Measurements from ENCODE around the gene ADORA1.

The ADORA1 gene

DNA sequence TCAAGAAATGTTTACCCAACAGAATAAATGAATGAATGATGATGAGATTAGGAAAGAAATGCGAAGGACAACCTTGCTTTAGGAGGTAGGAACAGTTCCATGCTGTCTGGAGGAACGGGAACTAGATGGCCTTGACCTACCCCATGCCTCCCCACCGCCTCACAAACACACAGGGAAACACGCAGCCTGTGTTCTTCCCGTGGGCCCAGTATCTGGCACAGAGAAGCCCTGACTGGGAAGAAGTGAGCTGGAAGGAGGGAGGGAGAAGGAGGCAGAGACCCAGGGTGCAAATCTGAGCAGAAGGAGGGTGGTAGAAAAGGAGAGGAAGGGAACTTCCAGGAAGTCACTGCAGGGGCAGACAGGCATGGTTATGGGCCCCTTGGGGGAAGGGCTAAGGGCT, 3.5 kb upstream of the ADORA1 start:
- no peak for DNase-seq

DNA sequence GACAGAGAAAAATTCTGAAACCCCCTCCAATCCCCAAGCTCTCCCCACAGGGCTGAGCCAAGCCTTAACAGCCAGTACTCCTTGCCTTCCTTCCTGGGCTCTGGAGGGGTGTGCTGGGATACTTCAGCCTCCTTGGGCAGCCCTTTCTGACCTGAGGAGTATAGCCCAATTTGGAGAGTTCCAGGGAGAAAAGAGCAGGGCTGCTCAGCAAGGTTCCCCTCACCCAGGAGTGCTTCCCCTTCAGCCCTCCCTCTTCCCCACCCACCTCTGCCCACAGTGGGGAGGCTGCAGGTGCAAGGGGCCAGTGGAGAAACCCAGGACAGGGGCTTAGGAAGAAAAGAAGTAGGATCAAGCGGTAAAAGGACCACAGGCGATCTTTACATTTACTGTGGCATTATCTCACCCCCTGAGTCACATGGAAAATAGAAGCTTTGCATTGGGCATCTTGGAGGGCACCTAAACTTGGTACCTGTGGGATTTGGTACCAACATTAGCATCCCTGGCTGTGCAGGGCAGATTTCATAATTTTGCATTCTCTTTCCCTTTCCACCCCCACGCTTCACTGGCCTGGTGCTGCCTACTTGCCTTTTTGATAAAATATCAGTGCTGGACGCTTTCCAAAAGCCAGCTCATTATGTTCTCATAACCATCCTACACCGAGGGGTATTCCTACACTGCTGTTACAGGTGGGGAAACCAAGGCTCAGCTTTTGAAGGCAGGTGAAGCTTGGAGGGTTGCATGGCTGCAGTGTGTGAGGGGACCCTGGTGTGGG, 2.8 kb upstream of the ADORA1 start:
- no peak for DNase-seq

DNA sequence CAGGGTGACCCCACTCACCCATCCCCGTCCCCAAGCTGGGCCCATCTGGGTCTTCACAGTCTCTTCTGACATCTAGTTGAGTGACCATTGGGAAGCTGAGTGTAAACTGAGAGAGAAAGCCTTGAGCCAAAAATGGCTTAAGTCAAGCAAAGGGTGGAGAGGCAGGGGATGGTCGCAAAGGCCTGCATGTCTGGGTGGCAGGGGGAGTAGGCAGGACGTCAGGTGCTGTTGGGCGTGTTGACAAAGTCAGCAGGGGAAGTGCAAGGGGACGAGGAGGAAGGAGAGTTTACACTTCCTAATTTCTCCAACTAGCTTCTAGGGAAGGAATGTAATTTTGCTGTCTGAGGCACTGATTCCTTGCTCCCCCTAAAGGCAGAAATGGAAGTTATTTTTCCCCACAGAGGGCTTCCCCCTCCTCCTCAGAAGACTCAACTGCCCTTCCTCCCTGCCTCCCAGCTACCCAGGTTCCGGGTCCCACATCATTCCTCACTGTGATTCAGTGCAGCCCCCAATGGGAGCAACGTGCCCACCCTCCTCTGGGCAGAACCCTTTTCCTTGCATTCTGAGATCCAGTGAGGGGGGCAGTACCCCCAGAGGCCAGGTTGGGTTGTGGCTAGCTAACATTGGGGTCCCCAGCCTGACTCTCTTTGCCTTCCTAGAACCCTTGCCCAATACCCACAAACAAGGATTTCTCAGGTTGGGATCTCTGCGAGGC, 1.2 kb upstream of the ADORA1 start:
- no peak for DNase-seq

DNA sequence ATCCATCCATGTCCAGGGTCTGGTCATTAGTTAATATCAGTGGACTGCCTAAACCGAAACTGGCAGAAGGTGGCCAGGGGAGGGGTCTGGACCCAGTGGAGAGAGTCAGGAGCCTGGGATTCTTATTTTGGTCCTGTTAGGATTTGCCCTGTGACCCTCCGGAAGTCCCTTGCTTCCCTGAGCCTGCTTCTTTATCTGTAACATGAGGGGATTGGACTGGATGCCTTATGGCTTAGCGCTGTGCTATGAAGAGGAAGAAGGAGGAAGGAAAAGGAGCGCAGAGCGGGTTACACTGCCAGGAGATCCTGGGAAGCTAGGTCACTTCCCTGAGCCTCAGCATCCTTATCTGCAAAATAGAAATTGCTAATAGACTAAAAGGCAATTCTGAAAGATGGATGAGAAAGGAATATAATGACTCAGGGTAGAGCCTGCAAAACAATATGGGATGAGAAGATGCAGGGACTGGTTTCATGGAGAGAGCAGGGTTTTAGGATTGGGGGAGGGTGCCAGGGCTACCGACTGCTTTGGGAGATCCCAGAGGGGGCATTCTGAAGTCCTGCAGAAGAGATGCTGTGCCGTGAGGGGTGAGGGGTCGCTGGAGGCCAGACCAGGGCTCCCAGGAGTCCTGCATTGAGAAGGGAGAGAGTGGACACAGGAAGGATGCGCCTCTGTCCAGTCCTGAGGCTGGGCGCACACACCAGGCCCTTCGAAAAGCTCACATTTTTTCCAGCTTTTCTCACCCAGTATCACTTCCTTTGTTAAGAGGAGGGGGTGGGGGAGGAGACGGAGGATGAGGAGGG, 460 bp upstream of the ADORA1 start:
- no peak for DNase-seq

- no peak for DNase-seq
These were observed 847 bp downstream of the ADORA1 start for GRCh38 chr1:203128431-203128715.

DNA sequence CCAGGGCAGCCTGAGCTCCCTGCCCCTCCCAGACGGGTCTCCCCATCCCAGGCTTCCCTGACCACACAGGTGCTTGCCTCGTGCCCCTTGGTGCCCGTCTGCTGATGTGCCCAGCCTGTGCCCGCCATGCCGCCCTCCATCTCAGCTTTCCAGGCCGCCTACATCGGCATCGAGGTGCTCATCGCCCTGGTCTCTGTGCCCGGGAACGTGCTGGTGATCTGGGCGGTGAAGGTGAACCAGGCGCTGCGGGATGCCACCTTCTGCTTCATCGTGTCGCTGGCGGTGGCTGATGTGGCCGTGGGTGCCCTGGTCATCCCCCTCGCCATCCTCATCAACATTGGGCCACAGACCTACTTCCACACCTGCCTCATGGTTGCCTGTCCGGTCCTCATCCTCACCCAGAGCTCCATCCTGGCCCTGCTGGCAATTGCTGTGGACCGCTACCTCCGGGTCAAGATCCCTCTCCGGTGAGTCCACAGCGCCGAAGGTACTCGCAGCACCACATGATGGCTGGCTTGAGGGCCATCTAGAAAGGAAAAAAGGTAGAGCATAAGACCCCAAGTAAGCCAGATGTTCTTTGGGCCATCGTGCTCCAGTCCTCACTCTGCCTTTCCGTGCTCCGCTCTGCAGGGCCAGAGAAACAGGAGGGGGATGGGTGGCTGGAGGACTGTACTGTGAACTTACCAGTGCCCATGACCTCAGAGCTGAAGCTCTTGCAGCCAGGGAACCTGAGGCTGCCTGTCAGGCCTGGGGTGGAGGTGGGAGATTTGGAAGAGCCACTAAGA, 1.4 kb downstream of the ADORA1 start:
- DNase-seq, result no peak

- DNase-seq, result no peak
These were observed 2.1 kb downstream of the ADORA1 start for GRCh38 chr1:203129501-203130231.

GRCh38 chr1:203130358-203130985, 2.9 kb downstream of the ADORA1 start:
- DNase-seq, result no peak

GRCh38 chr1:203131548-203132200, 4.1 kb downstream of the ADORA1 start:
- peak; percentile 45 for DNase-seq

DNA sequence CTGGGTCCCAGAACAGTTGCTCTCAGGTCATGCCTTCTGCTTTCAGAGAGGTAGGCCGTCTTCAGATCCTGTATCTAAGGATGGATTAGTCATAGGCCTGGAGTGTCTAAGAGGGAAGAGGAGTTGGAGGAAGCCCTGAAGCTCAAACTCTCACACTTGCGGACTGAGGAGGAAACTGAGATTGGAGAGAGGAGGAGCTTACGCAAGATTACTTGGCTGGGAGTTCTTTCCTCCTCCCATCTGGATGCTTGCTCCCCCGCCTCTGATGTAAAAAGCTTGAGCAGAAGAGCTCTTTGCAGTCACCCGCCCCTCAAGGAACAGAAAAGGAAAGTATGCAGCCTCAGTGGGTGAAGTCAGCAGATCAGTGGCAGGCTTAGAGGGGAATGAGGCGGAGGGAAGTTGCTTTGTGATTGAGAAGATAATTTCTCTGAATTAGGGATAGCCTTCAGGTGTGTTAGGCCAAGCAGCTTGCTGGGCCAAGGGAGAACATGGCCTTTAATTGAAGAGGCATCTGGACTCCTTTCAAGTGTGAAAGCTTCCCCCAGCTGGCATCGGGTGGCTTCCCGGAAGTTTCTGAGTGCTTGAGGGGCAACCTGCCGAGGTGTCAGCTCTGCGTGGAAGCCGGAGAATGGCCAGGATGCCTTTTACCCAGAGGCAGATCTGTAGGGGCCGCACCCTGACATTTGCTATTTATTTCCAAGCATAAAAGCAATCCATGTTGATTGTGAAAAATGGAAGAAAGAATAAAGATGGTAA, 6.6 kb downstream of the ADORA1 start:
- DNase-seq, result no peak

GRCh38 chr1:203135636-203136305, 8.2 kb downstream of the ADORA1 start:
- DNase-seq, result no peak

DNA sequence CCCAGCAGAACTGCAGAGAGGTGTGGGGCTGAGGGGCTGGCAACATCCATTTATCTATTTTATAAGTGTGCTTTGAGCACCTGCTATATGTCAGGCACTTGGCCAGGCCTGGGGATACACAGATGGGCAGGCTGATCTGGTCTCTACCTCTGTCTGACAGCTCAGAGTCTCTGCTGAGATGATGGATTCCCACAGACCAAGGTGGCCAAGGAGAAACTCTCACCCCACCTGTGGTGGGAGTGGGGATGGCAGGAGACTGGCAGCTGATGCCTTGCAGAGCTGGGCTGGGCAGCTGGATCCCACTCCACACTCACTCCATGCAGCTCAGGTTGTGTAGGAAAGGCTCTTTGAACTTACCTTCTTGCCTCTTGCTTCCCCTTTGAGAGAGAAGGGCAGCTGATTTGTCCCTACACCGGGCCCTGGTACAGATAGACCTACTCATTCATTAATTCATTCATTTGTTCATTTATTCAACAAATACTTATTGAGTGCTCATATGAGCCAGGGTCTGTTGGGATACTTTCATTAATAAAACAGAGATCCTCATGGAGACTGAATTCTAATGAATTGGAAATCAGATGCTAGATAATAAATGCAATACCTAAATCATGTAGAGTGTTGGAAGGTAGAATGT, 9.0 kb downstream of the ADORA1 start:
- no peak for DNase-seq

GRCh38 chr1:203137324-203137723, 9.8 kb downstream of the ADORA1 start:
- DNase-seq, result no peak

GRCh38 chr1:203138066-203138465, 10.5 kb downstream of the ADORA1 start:
- DNase-seq, result no peak

GRCh38 chr1:203139976-203140475, 12.5 kb downstream of the ADORA1 start:
- DNase-seq, result no peak

DNA sequence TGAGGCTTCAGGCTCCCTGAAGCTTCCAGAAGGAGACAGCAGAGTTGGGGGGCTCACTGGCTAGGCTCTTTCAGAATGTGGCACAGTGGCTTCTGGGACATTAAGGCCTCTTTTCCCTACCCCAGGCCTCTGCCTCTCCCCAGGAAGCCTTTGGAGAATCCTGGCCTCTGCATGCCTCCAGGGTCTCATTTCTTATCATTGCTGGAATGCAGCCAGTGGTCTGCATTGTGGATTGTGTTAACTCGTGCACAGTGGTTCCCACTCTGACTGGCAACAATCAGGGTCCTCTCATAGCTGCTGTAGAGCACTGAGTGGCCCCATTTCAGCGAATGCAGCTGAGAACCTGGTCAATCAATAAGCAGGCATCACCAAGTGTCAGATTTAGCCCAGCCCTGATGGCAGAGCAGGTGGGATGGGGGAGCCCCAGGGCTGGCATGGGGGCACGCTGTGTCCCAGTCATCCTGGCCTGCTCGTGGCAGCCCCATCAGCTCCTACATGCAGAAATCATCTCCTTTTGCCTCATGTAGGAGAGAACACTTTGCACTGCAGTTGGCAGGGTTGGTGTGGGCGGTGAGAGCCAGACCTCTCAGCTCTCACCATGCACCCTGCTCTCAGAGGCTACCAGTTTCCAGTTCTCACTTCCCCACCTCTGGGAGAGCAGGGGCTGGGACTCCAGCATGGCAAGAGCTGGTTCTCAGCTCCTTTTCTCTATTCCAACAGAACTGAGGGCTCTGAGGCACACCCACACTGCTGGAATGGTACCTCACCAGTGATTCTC, 13.4 kb downstream of the ADORA1 start:
- no peak for DNase-seq

DNA sequence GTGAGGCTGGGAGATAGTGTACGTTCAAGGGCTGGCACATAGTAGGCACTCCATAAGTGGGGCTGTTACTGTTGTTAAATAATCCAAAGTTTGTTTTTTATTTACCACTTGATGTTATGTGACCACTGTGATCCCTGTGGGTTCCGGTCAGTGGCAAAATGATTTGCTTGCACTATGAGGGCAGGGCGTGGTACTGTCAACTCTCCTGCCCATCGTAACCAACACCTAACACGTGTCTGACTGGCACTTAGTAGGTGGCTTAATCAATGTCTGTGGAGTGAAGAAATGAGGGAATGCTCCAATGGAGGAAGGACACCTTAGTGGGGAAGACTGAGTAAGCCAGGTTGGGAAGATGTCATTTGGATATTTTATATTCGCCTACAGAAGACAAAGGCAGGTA, 14.6 kb downstream of the ADORA1 start:
- DNase-seq, result no peak

- peak; percentile 84 for DNase-seq
These were observed 15.3 kb downstream of the ADORA1 start for GRCh38 chr1:203142684-203143408.

Measured in NCI-H526 treated with DMSO at 0.1 percent for 48 hours (cell line).